ENCODE results near the gene NTN4. TPM values are rescaled to one million over a fixed set of nuclear protein-coding genes. Genes with fewer than 3 reads are reported as not detected.
"Not testable (repeated sequence)": the region's sequence is repeated elsewhere in the genome, so short reads cannot be mapped to it uniquely, and the experiment has no call there.

NTN4 gene
- total and polyA plus RNA-seq, 9 donors, result 25.0 to 46.9 (median 43.1) TPM

DNA sequence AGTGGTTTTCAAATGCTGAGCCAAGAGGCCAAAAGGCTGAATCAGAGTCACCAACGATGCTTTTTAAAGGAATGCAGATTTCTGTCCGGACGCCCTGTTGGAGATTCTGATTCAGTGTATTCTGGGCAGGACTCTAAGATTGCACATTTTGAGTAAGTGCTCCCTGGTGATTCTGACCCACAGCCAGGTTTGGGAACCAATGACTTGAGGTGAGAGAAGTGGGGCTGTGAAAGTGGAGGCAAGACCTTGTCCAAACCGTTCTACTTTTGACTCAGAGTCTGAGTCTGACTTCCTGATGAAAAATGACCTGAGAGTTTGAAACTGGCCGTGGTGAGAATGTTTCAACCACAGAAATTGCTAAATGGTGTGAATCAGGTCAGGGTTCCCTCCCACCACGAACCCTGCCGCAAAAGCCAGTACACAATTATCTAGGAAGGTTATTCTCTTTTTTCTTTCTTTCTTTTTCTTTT lies 90.2 kb downstream of the NTN4 start:
- 74% methylated on average over 4 of the region's 7 CpGs for WGBS (ENCODE audit: insufficient coverage)
- no peak overlapping the region for H3K27ac ChIP-seq (ENCODE audit: low read length)

GRCh38 chr12:95699579-95699978 lies 91.0 kb downstream of the NTN4 start:
- Histone ChIP-seq H3K27ac (ENCODE audit: low read length) (no peak overlapping the region), H3K4me1 (ENCODE audit: control insufficient read depth, insufficient read depth, low read length) (no peaks in the 10 kb centered on the region), H3K27me3 (ENCODE audit: control insufficient read depth, insufficient read depth, low read length) (no peaks in the 10 kb centered on the region), H3K9me3 (replicated peaks; ENCODE audit: control insufficient read depth, low read depth, low read length) (no peaks in the 10 kb centered on the region), H3K4me3 (ENCODE audit: low read length) (no peak overlapping the region), H3K36me3 (ENCODE audit: control insufficient read depth, insufficient read depth, low read length) (no peaks in the 10 kb centered on the region)
- no peak for DNase-seq

More for the DNA sequence above, 90.2 kb downstream of the NTN4 start:
- Histone ChIP-seq H3K4me1 (ENCODE audit: control insufficient read depth, insufficient read depth, low read length) (no peaks in the 10 kb centered on the region), H3K4me3 (ENCODE audit: low read length) (no peak overlapping the region), H3K27me3 (ENCODE audit: control insufficient read depth, insufficient read depth, low read length) (no peaks in the 10 kb centered on the region), H3K36me3 (ENCODE audit: control insufficient read depth, insufficient read depth, low read length) (no peaks in the 10 kb centered on the region), H3K9me3 (replicated peaks; ENCODE audit: control insufficient read depth, low read depth, low read length) (no peaks in the 10 kb centered on the region)
- DNase-seq, result no peak

DNA sequence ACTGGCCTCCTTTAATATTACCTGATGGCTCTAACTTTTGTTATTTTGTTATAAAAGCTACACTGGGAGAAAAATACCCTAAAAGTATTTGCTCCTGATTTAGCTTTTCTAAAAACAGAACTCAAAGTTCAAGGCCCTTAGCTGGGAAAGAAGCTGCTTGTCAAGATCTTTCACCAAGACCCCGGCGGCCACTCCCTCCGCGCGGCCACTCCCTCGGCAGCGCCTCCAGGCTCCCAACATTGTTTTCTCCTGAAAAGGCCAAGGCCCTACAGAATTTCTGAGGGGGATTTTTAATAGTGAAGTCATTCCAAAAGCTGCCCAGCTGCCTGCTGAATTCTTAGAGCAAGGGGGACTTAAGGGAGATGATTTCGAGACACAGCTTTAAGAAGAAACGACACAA lies 96.4 kb downstream of the NTN4 start:
- H3K27ac ChIP-seq (ENCODE audit: low read length), result no peak overlapping the region
- peak; percentile 12 for DNase-seq
- no peaks in the 10 kb centered on the region for H3K9me3 ChIP-seq (replicated peaks; ENCODE audit: control insufficient read depth, low read depth, low read length)
- H3K4me1 ChIP-seq (ENCODE audit: control insufficient read depth, insufficient read depth, low read length), result no peaks in the 10 kb centered on the region
- WGBS (ENCODE audit: insufficient coverage), result 79% methylated on average over 6 of the region's 9 CpGs
- no peaks in the 10 kb centered on the region for H3K36me3 ChIP-seq (ENCODE audit: control insufficient read depth, insufficient read depth, low read length)
- no peaks in the 10 kb centered on the region for H3K27me3 ChIP-seq (ENCODE audit: control insufficient read depth, insufficient read depth, low read length)
- no peak overlapping the region for H3K4me3 ChIP-seq (ENCODE audit: low read length)

DNA sequence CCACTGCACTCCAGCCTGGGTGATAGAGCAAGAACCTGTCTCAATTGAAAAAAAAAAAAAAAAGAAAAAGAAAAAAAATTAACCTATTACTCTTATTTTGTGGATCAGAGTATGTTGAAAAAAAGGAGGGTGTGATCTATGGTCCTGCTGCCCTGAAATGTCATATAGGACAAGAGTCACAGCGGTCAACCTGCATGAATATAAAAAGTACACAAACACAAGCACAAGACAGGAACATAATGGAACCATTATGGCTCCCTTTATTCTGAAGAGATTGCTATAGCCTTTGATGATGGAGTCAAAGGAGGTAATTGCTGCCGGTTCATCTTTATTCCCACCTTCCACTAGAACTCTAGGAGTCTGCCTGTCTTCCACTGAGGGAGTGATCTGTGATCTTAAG lies 96.9 kb downstream of the NTN4 start:
- H3K27ac ChIP-seq (ENCODE audit: low read length), result no peak overlapping the region
- H3K27me3 ChIP-seq (ENCODE audit: control insufficient read depth, insufficient read depth, low read length), result no peaks in the 10 kb centered on the region
- no peak overlapping the region for H3K4me3 ChIP-seq (ENCODE audit: low read length)
- no peaks in the 10 kb centered on the region for H3K4me1 ChIP-seq (ENCODE audit: control insufficient read depth, insufficient read depth, low read length)
- no peak for DNase-seq
- no CpG with 5 or more reads among the region's 2 CpGs for WGBS (ENCODE audit: insufficient coverage)
- H3K36me3 ChIP-seq (ENCODE audit: control insufficient read depth, insufficient read depth, low read length), result no peaks in the 10 kb centered on the region
- no peaks in the 10 kb centered on the region for H3K9me3 ChIP-seq (replicated peaks; ENCODE audit: control insufficient read depth, low read depth, low read length)

DNA sequence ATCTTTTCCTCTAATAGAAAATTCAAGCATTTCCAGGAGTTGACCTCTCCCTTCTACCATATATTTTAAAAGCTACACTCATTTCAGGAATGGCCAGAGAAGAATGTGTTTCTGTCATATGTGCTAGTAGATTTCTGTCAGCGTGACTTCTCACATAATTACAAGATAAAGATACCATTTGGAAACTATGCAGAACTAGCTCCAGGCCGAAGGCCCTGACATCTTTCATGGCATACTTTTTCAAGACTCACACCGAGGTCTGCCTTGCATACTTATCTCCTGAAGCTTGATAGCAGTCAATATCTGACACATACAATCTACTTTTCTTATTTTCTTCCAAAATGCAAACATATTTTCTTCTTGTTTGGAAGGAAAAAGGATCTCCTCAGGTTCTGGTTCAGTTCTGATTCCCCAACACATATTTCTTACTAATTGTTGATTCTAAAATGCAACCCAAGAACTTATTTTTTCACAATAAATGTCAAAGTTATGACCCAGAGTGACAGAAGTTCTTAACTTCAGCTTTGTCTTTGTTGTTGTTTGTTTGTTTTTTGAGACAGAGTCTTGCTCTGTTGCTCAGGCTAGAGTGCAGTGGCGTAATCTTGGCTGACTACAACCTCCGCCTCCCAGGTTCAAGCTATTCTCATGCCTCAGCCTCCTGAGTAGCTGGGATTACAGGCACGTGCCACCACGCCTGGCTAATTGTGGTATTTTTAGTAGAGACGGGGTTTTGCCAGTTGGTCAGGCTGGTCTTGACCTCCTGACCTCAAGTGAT lies 99.5 kb downstream of the NTN4 start:
- Histone ChIP-seq H3K9me3 (replicated peaks; ENCODE audit: control insufficient read depth, low read depth, low read length) (no peaks in the 10 kb centered on the region), H3K27ac (ENCODE audit: low read length) (no peak overlapping the region), H3K4me1 (ENCODE audit: control insufficient read depth, insufficient read depth, low read length) (no peaks in the 10 kb centered on the region), H3K36me3 (ENCODE audit: control insufficient read depth, insufficient read depth, low read length) (no peaks in the 10 kb centered on the region), H3K27me3 (ENCODE audit: control insufficient read depth, insufficient read depth, low read length) (no peaks in the 10 kb centered on the region), H3K4me3 (ENCODE audit: low read length) (no peak overlapping the region)
- WGBS (ENCODE audit: insufficient coverage), result 80% methylated on average over 1 of the region's 8 CpGs
- DNase-seq, result no peak

DNA sequence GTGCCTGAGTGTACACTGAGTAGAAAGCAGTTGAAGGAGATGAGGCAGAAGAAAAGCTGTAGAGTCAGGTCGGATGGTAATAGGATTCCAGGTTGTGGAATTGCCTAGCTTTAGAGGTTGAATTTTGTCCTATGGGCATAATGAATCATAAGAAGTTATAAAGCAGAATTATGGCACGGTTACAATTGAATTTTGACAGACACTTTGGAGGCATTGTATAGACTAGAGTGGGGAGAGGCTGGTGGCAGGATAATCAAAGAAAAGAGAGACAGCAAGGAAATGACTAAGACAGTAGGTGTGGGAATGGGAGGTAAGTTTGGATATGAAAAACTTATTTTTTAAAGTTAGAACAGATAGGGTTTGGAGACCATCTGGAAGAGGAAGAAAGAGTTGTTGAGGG lies 102.6 kb downstream of the NTN4 start:
- no peak overlapping the region for H3K27ac ChIP-seq (ENCODE audit: low read length)
- no peak for DNase-seq
- 79% methylated on average over 2 of the region's 2 CpGs for WGBS (ENCODE audit: insufficient coverage)

DNA sequence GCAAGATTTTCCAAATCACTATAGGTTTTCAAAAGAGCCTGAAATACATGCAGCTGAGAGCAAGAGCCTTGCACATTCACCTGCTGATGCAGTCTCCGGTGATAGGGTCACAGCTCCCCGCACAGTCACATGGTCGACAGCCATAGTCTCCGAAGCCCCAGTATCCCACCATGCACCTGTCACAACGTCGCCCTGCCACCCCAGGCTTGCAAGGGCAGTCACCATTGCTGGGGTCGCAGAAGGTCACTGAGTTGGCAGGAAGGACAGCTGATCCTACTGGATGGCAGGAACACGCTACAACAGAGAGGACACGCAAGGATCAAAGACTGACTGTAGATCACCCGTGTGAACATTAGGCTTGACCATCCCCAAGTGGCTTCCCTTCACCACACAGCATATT lies 107.1 kb downstream of the NTN4 start:
- Histone ChIP-seq H3K27me3 (ENCODE audit: control insufficient read depth, insufficient read depth, low read length) (no peaks in the 10 kb centered on the region), H3K27ac (ENCODE audit: low read length) (no peak overlapping the region), H3K9me3 (replicated peaks; ENCODE audit: control insufficient read depth, low read depth, low read length) (no peaks in the 10 kb centered on the region), H3K36me3 (ENCODE audit: control insufficient read depth, insufficient read depth, low read length) (peaks cover 2% of the 10 kb centered on the region), H3K4me3 (ENCODE audit: low read length) (no peak overlapping the region), H3K4me1 (ENCODE audit: control insufficient read depth, insufficient read depth, low read length) (no peaks in the 10 kb centered on the region)
- 87% methylated on average over 8 of the region's 10 CpGs for WGBS (ENCODE audit: insufficient coverage)
- no peak for DNase-seq

More for the DNA sequence above, 102.6 kb downstream of the NTN4 start:
- Histone ChIP-seq H3K9me3 (replicated peaks; ENCODE audit: control insufficient read depth, low read depth, low read length) (no peaks in the 10 kb centered on the region), H3K4me1 (ENCODE audit: control insufficient read depth, insufficient read depth, low read length) (no peaks in the 10 kb centered on the region), H3K4me3 (ENCODE audit: low read length) (no peak overlapping the region), H3K36me3 (ENCODE audit: control insufficient read depth, insufficient read depth, low read length) (no peaks in the 10 kb centered on the region), H3K27me3 (ENCODE audit: control insufficient read depth, insufficient read depth, low read length) (no peaks in the 10 kb centered on the region)

DNA sequence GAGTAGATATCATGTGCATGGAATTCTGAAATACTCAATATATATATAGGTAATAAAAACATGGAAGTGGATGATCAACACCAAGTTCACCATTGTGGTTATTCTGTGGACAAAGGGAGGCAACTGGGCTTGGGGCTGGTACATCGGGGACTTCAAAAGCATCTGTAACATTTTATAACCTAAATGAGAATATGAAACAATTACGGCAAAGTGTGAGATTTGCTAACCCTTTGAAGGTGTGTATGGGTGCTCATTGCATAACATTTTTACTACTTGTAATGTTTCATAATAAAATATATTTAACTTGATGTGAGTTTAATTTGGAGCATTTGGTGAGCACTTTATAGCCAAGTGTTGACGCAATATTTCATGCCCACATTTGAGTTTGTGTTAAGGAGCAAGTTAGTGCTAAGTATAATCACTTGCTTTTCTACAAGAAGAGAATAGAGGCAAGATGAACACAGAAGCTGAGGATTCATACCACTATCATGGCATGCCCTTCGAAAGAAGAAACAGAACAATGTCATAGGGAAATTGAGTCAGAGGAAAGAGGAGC lies 109.3 kb downstream of the NTN4 start:
- WGBS (ENCODE audit: insufficient coverage), result 83% methylated on average over 1 of the region's 4 CpGs
- no peak for DNase-seq
- H3K27ac ChIP-seq (ENCODE audit: low read length), result no peak overlapping the region
- peaks cover 2% of the 10 kb centered on the region for H3K36me3 ChIP-seq (ENCODE audit: control insufficient read depth, insufficient read depth, low read length)
- H3K4me1 ChIP-seq (ENCODE audit: control insufficient read depth, insufficient read depth, low read length), result no peaks in the 10 kb centered on the region
- no peak overlapping the region for H3K4me3 ChIP-seq (ENCODE audit: low read length)
- H3K9me3 ChIP-seq (replicated peaks; ENCODE audit: control insufficient read depth, low read depth, low read length), result no peaks in the 10 kb centered on the region
- no peaks in the 10 kb centered on the region for H3K27me3 ChIP-seq (ENCODE audit: control insufficient read depth, insufficient read depth, low read length)

DNA sequence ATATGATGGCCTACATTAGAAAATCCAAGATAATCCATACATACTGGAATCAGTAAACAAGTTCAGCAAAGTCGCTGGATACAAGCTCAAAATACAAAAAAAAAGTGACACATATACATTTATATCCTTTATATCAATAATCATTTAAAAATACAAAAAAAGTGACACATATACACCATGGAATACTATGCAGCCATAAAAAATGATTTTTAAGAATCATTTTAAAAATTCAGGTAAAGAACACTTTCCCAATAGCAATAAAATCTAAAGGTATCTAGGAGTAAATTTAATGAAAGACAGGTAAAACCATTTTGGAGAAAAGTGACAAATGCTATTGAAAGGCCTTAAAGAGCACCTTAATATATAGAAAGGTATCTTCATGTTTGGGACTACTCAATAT lies 111.9 kb downstream of the NTN4 start:
- peaks cover 2% of the 10 kb centered on the region for H3K36me3 ChIP-seq (ENCODE audit: control insufficient read depth, insufficient read depth, low read length)

DNA sequence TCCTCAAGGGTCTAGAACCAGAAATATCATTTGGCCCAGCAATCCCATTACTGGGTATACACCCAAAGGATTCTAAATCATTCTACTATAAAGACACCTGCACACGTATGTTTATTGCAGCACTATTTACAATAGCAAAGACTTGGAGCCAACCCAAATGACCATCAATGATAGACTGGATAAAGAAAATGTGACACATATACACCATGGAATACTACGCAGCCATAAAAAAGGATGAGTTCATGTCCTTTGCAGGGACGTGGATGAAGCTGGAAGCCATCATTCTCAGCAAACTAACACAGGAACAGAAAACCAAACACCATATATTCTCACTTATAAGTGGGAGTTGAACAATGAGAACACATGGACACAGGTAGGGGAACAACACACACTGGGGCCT lies 112.8 kb downstream of the NTN4 start:
- WGBS (ENCODE audit: insufficient coverage), result no CpG with 5 or more reads among the region's 3 CpGs
- H3K27ac ChIP-seq (ENCODE audit: low read length), result not testable (repeated sequence)

More for the DNA sequence above, 111.9 kb downstream of the NTN4 start:
- H3K27ac ChIP-seq (ENCODE audit: low read length), result no peak overlapping the region
- H3K9me3 ChIP-seq (replicated peaks; ENCODE audit: control insufficient read depth, low read depth, low read length), result no peaks in the 10 kb centered on the region
- DNase-seq, result no peak
- no peak overlapping the region for H3K4me3 ChIP-seq (ENCODE audit: low read length)
- WGBS (ENCODE audit: insufficient coverage), result no CpG with 5 or more reads among the region's 1 CpG
- no peaks in the 10 kb centered on the region for H3K27me3 ChIP-seq (ENCODE audit: control insufficient read depth, insufficient read depth, low read length)
- peaks cover 7% of the 10 kb centered on the region for H3K4me1 ChIP-seq (ENCODE audit: control insufficient read depth, insufficient read depth, low read length)

More for the DNA sequence above, 112.8 kb downstream of the NTN4 start:
- H3K4me3 ChIP-seq (ENCODE audit: low read length); DNase-seq; H3K27me3 ChIP-seq (ENCODE audit: control insufficient read depth, insufficient read depth, low read length); H3K9me3 ChIP-seq (replicated peaks; ENCODE audit: control insufficient read depth, low read depth, low read length); H3K36me3 ChIP-seq (ENCODE audit: control insufficient read depth, insufficient read depth, low read length): not testable (repeated sequence)
- peaks cover 16% of the 10 kb centered on the region for H3K4me1 ChIP-seq (ENCODE audit: control insufficient read depth, insufficient read depth, low read length)

Data from muscle of leg (tissue), 11 donors.